PFSK-1 (cell line): ENCODE measurements around the gene RASGRP4.

ENCODE experiments used
- FOXP2 ChIP-seq: optimal IDR thresholded peaks from 2 replicates; pipeline ENCODE3; 2011; ENCODE audit warnings: borderline replicate concordance, control low read depth, inconsistent platforms; ENCODE audit not compliant: insufficient read depth; ENCODE audit errors: extremely low read length, extremely low read depth
- POLR2AphosphoS5 ChIP-seq: IDR thresholded peaks from 2 replicates; pipeline ENCODE4 v1.6.1; 2012; ENCODE audit warnings: low read depth, mild to moderate bottlenecking, control low read depth, low read length, moderate library complexity
- SIN3A ChIP-seq: IDR thresholded peaks from 2 replicates; pipeline ENCODE4 v1.6.1; 2012; ENCODE audit warnings: mild to moderate bottlenecking, low read length, moderate library complexity, borderline replicate concordance; ENCODE audit not compliant: insufficient read depth
- TAF1 ChIP-seq: IDR thresholded peaks from 2 replicates; pipeline ENCODE4 v1.6.1; 2012; ENCODE audit warnings: low read length, control low read depth, borderline replicate concordance; ENCODE audit not compliant: insufficient read depth
- TF ChIP-seq, protein P1 (sequence below), 2 experiments: IDR thresholded peaks; 2 replicates each; pipeline versions ENCODE4 v1.6.1 to v1.8.0; 2011 to 2012; ENCODE audit warnings: low read depth in 2 of 2, low read length in 2 of 2, control low read depth in 1 of 2, inconsistent platforms in 1 of 2, mild to moderate bottlenecking in 1 of 2, moderate library complexity in 1 of 2; ENCODE audit not compliant: insufficient read depth in 1 of 2

RASGRP4 gene

DNA sequence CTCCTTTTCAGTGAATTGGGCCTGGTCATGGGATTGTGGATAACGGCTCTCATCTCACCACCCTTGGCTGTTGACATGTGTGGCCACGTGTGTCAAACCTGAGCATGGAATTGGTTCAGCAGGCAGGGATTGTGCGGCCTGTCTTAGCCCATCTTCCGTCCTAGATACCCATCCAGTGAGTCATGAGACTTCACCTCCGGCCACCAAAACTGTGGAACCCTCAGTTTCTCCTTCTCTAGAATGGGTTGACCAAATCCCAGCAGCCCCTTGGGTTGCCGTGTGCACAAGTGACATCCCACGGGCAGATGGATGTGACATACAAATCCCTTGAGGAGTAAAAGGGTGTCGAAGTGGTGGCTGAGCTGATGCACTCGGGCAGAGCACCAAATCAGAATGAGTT lies 44.9 kb downstream of the RASGRP4 start:
- no peak for TF ChIP-seq SIN3A

GRCh38 chr19:38378866-38379265 lies 47.2 kb downstream of the RASGRP4 start:
- TF ChIP-seq SIN3A, result no peak
- TF ChIP-seq, protein P1, sequence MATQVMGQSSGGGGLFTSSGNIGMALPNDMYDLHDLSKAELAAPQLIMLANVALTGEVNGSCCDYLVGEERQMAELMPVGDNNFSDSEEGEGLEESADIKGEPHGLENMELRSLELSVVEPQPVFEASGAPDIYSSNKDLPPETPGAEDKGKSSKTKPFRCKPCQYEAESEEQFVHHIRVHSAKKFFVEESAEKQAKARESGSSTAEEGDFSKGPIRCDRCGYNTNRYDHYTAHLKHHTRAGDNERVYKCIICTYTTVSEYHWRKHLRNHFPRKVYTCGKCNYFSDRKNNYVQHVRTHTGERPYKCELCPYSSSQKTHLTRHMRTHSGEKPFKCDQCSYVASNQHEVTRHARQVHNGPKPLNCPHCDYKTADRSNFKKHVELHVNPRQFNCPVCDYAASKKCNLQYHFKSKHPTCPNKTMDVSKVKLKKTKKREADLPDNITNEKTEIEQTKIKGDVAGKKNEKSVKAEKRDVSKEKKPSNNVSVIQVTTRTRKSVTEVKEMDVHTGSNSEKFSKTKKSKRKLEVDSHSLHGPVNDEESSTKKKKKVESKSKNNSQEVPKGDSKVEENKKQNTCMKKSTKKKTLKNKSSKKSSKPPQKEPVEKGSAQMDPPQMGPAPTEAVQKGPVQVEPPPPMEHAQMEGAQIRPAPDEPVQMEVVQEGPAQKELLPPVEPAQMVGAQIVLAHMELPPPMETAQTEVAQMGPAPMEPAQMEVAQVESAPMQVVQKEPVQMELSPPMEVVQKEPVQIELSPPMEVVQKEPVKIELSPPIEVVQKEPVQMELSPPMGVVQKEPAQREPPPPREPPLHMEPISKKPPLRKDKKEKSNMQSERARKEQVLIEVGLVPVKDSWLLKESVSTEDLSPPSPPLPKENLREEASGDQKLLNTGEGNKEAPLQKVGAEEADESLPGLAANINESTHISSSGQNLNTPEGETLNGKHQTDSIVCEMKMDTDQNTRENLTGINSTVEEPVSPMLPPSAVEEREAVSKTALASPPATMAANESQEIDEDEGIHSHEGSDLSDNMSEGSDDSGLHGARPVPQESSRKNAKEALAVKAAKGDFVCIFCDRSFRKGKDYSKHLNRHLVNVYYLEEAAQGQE (IDR thresholded peaks at IDR 0.05; ENCODE audit: insufficient read depth in 1 of 2, low read depth in 2 of 2, low read length in 2 of 2), result no peak
- TF ChIP-seq FOXP2, result no peak
- no peak for TF ChIP-seq POLR2AphosphoS5
- no peak for TF ChIP-seq TAF1

GRCh38 chr19:38377052-38377451 lies 49.0 kb downstream of the RASGRP4 start:
- TF ChIP-seq, protein P1 (IDR thresholded peaks at IDR 0.05; ENCODE audit: insufficient read depth in 1 of 2, low read depth in 2 of 2, low read length in 2 of 2), result no peak
- TF ChIP-seq SIN3A (no peak), FOXP2 (no peak)

DNA sequence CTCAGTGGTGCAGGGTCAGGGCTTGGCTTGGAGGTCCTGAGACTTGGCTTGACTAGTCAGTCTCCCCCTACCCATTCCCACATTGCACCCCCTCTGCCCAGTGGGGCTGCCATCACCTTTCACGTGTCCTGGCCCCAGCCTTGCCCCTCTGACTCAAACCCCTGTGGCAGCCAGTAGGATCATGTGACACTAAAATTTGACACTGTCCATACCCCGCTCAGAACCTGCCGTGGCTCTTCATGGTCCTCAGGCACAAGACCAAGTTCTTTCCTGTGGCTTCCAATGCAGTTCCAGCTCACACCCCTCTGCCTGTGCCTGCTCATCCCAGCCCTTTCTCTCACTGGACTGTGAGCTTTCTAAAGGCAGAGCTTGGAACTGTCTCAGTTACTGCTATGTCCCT lies 49.4 kb downstream of the RASGRP4 start:
- no peak for TF ChIP-seq SIN3A
- TF ChIP-seq, protein P1 (IDR thresholded peaks at IDR 0.05; ENCODE audit: insufficient read depth in 1 of 2, low read depth in 2 of 2, low read length in 2 of 2), result no peak
- no peak for TF ChIP-seq FOXP2

DNA sequence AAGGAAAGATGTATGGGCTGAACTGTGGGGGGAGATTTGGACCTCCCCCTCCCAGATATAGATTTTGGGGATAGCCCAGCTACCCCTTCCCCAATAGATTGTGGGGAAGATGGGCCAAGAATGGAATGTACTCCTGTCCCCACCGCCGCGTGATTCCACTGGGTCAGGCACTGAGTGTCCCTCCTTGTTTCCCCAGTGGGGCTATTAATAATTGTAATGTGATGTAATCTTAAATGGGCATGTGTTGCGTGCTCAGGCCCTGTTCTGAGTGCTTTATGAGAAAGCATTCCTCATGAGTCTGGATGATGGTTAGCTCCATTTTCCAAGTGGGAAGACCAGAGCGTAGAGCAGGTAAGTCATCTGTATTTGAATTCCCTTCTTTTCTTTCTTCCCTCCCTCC lies 50.3 kb downstream of the RASGRP4 start:
- TF ChIP-seq SIN3A (no peak), FOXP2 (no peak), POLR2AphosphoS5 (no peak), TAF1 (no peak)
- TF ChIP-seq, protein P1 (IDR thresholded peaks at IDR 0.05; ENCODE audit: insufficient read depth in 1 of 2, low read depth in 2 of 2, low read length in 2 of 2), result no peak
